ENCODE measurements around the gene RTTN. TPM values are rescaled to one million over a fixed set of nuclear protein-coding genes. Genes with fewer than 3 reads are reported as not detected.

Gene RTTN
- total RNA-seq, 1 donor from 2014 or later: 31.3 TPM

GRCh38 chr18:70158992-70159717 is 46.3 kb downstream of the RTTN start:
- Histone ChIP-seq H3K36me3 (ENCODE audit: control insufficient read depth, insufficient read depth, low read length) (peaks cover 2% of the 10 kb centered on the region), H3K4me3 (ENCODE audit: low read depth, low read length) (no peak overlapping the region), H3K27me3 (ENCODE audit: control insufficient read depth, insufficient read depth, low read length) (no peaks in the 10 kb centered on the region)
- FAIRE-seq: no peak
- TF ChIP-seq CTCF (IDR thresholded peaks at IDR 0.05; ENCODE audit: insufficient read depth, low read length, severe bottlenecking): no peak
- DNase-seq (ENCODE audit: low read depth): no peak

- TF ChIP-seq CTCF (IDR thresholded peaks at IDR 0.05; ENCODE audit: insufficient read depth, low read length, severe bottlenecking): no peak
- DNase-seq (ENCODE audit: low read depth) (no peak), FAIRE-seq (no peak)
- H3K4me3 ChIP-seq (ENCODE audit: low read depth, low read length): no peak overlapping the region
- peaks cover 2% of the 10 kb centered on the region for H3K36me3 ChIP-seq (ENCODE audit: control insufficient read depth, insufficient read depth, low read length)
- H3K27me3 ChIP-seq (ENCODE audit: control insufficient read depth, insufficient read depth, low read length): no peaks in the 10 kb centered on the region
Measured at GRCh38 chr18:70156886-70157285, 48.6 kb downstream of the RTTN start.

- Histone ChIP-seq H3K4me3 (ENCODE audit: low read depth, low read length) (no peak overlapping the region), H3K27me3 (ENCODE audit: control insufficient read depth, insufficient read depth, low read length) (no peaks in the 10 kb centered on the region), H3K36me3 (ENCODE audit: control insufficient read depth, insufficient read depth, low read length) (peaks cover 2% of the 10 kb centered on the region)
- DNase-seq (ENCODE audit: low read depth) (no peak), FAIRE-seq (no peak)
- TF ChIP-seq CTCF (IDR thresholded peaks at IDR 0.05; ENCODE audit: insufficient read depth, low read length, severe bottlenecking): no peak
Measured at GRCh38 chr18:70154591-70155194, 50.8 kb downstream of the RTTN start.

- Histone ChIP-seq H3K4me3 (ENCODE audit: low read depth, low read length) (no peak overlapping the region), H3K36me3 (ENCODE audit: control insufficient read depth, insufficient read depth, low read length) (peaks cover under 1% of the 10 kb centered on the region), H3K27me3 (ENCODE audit: control insufficient read depth, insufficient read depth, low read length) (no peaks in the 10 kb centered on the region)
- no peak for TF ChIP-seq CTCF (IDR thresholded peaks at IDR 0.05; ENCODE audit: insufficient read depth, low read length, severe bottlenecking)
- FAIRE-seq (no peak), DNase-seq (ENCODE audit: low read depth) (no peak)
Measured at GRCh38 chr18:70151614-70152013, 53.9 kb downstream of the RTTN start.

- DNase-seq (ENCODE audit: low read depth) (peak; percentile 4), FAIRE-seq (no peak)
- Histone ChIP-seq H3K4me3 (ENCODE audit: low read depth, low read length) (no peak overlapping the region), H3K27me3 (ENCODE audit: control insufficient read depth, insufficient read depth, low read length) (no peaks in the 10 kb centered on the region), H3K36me3 (ENCODE audit: control insufficient read depth, insufficient read depth, low read length) (no peaks in the 10 kb centered on the region)
- TF ChIP-seq CTCF (IDR thresholded peaks at IDR 0.05; ENCODE audit: insufficient read depth, low read length, severe bottlenecking): no peak
Measured at GRCh38 chr18:70149616-70150301, 55.7 kb downstream of the RTTN start.

Data from bronchial epithelial cell (primary cell).